Ramos (cell line): Measurements from ENCODE around the gene NIBAN1.
"Not testable (repeated sequence)": the region's sequence is repeated elsewhere in the genome, so short reads cannot be mapped to it uniquely, and the experiment has no call there.

Experiments
- in situ Hi-C: fragments of 300-500 bp; cut with MboI; formaldehyde crosslinking; loops from one replicate; pipeline ENCODE4 v1.14.3; 2022; ENCODE audit warnings: low sequenced_read_pairs; ENCODE audit not compliant: unreplicated experiment

NIBAN1 gene

DNA sequence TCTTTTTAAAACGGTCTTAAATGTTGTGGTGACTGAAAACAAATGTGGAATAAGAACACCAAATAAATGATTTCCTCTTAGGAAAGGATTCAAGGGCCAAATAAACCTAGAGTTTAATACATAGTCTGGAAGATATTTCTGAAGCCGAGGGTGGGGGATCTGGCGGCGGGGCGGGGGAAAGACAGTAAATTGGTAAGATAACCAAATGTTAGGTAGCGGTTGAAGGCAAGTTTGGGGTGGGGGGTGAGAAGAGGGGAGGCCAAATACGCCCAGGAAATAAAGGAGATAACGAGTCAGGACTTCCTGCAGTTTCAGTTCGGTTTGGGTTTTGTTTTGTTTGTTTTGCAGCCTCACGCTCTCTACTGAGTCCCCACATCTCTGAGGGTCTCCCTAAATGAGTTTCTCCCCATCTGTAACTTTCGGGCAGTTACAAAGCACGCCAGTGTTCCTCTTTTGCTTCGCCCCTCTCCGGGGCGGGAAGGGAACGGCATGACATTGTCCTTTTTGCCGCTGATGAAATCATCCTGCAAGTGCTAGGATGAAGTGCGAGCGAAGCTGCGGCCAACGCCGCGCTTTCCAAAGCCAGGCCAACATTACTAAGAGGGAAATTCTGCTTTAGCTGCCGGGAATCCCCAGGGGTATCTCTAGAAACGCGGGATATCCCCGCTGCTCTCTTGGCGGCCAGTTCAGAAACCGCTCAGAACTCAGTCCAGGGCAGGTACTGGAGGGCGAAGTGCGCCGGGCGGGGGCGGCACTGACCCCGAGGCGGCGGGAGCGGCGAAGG, 844 bp downstream of the NIBAN1 start:
- in situ Hi-C loops, result no loop called here

DNA sequence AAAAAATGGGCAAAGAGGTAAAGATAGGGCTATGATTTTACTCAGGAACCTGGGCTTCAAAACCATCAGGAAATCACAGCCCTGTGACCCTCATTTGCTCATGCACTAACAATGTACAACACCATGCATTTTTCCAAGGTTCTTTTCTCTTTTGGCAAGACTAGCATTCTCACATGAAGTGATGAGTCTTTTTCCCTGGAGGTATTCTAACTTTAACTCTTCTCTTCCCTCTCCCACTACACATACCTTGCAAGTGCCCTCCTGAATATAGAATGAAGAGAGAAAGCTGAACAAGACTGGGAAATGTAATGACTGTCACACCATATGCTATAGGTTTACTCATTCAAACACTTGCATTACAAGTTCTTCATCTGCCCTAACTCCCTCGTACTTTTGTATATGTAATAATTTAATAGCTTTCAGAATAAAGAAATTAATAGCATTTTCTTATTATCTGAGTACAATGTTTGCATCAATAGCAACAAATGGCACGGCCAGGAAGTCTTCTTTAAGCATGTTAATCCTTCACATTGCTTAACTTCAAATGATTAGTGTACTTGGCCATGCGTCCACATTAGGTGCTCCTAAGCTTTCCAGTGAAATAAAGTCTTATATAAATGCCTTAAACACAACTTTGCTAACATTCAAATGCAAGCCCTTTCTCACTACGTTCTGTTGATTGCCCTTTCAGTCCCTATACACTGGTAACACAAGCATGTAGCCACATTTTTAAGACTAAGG, 1.8 kb downstream of the NIBAN1 start:
- in situ Hi-C loops, result no loop called here

DNA sequence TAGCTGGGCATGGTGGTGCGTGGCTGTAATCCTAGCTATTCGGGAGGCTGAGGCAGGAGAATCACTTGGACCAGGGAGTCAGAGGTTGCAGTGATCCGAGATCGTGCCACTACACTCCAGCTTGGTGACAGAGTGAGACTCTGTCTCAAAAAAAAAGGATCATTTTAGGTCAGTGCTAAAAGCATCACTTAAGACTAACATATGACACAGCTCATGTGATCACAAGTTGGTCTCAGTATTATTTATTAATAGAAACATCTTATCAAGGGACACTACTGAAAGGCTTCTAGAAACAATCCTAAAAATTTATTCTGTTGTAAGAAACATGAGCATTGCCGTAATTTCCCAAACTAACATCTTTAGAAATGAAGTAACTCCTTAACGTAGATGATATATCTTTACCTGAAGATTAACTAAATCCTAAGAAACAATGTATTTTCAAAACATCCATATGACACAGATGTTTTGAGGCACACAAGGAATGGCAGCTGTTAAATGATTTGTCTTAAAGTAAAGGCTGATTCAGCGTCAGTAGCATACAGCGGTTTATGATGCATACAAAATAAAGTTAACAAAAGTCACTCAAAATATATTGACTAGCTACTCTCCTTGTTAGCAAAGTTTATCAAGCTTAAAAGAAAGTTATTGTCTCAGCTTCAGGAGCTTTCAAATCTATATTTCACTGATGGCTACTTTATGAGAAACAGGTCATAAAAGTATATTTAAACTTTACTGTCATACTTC, 2.6 kb downstream of the NIBAN1 start:
- in situ Hi-C loops, result no loop called here

DNA sequence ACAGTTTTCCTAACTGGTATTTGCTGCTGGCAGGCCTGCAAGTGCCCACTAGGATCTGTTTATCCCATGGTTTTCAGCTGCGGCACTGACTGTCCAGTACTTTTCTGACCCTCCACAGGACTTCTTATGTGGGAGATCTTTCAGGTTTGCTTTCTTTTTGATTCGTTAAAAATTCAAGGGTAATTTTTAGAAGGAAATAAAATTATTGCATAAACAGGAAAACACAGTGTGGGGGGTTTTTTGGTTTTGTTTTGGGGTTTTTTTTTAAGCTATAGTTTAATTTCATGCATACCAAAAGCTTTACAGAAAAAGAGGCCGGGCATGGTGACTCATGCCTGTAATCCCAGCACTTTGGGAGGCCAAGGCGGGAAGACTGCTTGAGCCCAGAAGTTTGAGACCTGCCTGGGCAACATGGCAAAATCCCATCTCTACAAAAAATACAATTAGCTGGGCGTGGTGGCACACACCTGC, 3.6 kb downstream of the NIBAN1 start:
- in situ Hi-C loops, result no loop called here

DNA sequence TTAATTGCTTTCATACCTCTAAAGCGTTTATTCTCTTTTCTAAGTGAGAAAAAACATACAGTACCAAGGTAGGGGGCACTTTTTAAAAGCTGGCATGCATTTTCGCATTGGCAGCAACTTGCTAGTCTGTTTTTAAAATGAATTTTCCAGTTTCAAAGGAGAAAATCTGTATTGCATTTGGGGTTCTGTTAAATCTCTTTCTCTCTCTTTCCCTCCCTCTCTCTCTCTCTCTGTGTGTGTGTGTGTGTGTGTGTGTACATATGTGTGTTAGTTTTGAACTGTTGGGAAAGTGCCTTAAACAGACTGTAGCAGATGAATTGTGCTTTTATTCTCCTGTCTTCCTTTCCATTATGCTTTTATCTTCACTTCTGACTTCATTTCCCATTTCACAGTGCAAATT, 7.3 kb downstream of the NIBAN1 start:
- in situ Hi-C loops, result no loop called here

DNA sequence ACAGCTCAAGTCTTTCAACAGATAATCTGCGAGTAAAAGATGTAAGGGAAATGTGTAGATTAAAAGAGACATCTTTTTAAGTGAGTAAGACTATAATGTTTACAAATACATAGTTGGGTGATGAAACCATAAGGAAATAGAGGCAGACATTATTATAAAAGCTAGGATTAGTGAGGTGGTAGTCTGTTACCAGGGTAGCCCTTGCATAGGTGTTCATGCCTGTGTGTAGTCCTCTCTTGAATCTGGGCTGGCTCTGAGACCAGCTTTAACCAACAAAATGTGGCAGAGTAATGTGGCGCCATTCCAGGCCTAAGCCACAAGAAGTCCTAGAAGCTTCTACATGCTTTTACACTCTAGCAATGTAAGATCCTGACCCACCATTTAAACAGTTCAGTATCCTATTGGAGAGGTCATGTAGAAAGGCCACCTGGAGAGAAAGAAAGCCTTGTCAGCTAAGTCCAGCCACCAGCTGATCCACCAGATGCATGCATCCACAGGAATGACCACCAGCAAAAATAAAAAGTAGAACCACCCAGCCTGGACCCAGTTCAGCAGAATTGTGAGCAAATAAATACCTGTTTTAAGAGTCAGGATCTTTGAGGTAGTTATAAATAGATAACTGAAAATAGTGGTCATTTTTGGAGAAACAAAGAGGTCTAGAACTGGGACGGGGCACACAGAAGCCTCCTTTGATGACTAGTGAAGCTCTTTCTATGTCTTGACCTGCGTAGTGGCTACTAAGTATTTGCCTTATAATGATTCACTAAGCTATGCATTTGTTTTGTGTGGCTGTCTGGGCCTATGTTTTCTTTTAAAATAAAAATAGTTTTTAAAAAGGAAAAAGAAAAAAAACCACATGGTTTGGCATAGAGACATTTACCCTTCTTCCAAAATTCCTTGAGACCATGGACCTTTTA, 8.1 kb downstream of the NIBAN1 start:
- in situ Hi-C loops, result no loop called here

DNA sequence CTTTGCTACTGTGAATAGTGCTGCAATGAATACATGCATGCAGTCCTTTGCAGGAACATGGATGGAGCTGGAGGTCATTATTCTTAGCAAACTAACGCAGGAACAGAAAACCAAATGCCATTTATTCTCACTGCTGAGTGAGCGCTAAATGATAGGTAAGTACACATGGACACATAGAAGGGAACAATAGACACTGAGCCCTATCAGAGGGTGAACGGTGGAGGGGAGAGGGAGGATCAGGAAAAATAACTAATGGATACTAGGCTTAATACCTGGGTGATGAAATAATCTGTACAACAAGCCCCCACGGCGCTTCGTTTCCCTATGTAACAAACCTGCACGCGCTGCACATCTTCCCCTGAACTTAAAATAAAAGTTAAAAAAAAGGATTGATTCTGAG, 8.9 kb downstream of the NIBAN1 start:
- in situ Hi-C loops, result no loop called here

DNA sequence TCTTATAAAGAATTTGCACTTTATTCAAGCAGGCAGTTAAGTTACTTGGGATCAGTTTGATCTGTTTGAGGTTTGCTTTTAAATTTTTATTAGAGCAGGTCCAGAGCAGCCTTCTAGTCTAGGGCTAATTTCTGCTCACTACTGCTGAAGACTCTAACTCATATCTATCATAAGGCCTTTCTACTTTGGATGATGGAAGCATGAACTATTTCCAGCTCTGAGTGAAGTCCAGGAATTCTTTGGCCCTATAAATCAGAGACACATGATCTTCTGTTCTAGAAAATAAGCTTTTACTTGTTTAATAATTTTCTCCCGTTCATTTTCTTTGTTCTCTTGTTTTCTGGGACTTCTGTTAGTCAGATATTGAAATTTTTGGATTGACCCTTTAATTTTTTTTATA, 14.7 kb downstream of the NIBAN1 start:
- in situ Hi-C loops, result no loop called here

DNA sequence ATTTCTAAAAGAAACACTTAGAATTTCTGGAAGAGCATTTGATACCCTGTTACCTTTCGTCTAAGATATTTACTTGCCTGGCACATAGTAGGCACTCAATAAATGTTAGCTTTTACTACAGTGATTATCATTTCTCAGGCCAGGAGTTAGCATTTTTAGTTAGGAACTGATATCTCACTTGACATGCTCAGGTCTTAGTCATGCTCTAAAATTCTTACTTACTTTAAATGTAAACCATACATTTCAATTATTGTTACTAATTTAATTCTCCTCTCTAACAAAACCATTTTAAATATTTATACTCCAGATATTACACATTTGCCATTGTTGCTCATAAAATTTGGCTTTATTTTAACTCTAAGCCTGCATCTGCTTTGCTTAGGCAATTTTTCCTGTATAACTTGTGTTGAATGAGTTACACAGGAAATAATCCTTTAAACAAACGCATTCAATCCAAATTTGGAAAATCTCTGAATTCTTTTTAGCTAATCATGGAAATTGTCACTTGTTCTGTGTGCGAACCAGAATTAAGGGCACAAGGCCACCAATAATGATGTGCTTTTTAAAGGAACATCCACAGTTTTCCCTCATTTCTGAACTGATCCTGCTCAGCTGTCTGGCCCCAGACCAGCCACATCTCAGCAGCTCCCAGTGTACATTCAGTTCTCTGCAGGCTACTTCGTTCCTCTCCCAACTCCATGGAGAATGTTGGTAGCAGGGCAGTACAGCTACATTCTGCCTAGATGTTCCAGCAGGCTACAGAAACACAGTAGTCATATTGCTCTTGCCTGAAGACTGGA, 15.6 kb downstream of the NIBAN1 start:
- in situ Hi-C loops, result no loop called here

DNA sequence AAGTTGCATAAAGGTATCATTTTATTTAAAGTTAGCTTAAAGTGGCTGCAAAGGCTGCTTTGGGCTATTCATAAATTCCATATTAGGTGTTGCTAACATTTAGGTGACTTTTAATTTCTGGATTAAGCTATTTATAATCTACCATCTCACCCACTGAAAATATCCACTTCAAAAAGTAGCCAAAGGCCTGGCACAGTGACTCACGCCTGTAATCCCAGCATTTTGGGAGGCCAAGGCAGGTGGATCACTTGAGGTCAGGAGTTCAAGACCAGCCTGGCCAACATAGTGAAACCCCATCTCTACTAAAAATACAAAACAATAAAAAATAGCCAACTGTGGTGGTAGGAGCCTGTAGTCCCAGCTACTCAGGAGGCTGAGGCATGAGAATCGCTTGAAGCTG, 16.4 kb downstream of the NIBAN1 start:
- in situ Hi-C loops, result not testable (repeated sequence)

DNA sequence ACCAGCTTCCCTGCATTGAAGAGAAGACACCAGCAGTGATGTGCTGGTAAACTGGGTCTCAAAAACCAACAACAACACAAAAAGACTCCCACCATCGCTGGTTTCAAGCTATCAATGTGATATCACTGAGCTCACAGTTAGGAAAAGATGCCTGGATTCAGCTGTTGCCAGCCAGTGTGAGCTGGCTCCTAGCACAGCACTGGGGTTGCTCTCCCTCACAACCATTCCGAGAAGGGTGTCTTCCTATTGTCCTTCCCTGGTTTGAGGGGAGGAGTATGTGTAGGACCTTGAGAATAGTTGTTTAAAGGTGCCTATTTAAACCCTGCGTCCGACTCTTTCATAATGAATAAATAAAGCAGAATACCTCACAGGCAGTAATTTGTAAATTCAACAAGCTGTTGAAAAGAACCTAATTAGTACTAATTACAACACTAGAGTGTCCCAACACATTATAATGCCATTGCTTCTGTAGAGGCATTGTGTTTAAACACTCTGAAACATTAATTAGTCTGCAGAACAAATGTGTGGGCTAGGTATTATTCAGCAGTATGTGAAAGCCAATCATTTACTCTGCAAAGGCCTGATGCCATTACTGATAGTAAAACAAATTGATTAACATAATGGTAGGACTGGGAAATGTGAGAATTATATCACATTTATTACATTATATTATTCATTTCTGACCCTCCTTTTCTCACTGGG, 17.2 kb downstream of the NIBAN1 start:
- in situ Hi-C loops, result no loop called here

DNA sequence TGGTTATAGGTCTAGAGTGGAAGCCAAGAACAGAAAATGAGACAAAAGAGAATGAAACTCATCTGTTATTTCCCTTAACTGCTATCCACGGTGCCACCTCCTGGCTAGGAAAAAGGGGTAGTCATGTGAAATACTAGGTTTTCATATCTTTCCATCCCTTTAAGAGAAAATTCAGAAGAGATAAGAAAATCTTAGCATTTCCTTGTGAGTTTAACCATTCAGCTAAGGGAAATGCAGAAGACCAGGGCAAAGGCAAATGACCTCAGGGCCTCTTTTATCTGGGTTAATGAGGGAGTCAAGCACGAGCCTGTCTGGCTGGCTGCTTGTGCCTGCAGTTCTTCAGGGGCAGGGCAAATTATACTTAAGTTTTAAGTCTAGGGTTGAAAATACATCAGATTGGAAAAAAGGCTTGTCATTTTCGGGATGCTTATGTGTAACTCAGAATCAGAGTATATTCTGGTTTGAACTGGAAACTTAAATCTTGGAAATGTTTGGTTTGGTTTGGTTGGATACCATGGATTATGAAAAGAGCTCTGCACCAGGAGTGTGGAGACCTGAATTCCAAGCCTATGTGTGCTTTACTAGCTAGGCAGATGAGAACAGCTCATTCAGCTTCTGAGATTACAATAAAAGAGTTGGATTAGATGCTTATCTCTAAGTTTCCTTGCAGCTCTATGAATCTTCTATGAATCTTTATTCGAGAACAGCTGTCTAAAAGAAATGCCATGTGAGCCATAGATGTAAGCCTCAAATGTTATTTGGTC, 19.9 kb downstream of the NIBAN1 start:
- in situ Hi-C loops, result no loop called here

DNA sequence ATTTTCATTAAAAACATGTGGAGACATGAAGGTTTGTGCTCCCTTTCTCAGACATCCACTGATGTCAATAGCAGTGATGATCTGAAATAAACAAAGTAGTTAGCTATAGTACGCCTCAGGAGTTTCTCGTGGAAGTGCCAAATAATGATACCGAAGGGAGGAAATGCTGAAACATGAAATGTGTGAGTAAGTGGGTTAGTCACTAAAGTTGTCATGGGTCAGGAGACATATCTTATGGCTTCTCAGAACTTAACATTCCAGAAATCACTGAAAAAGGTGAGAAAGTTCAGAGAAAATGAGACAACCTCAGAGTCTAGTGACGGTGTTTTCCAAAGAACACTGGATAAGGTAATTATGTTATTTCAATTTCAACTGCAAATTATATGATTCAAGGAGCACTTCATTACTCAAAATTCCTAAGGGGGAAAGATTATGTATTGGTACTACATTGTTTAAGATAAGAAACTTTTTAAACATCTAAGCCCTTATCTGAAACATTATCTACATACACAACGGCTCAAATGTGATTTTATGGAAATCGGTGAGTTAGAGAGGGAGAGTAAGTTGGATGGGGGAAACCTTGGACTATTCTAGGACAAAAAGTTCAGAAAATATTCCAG, 20.6 kb downstream of the NIBAN1 start:
- in situ Hi-C loops, result no loop called here

DNA sequence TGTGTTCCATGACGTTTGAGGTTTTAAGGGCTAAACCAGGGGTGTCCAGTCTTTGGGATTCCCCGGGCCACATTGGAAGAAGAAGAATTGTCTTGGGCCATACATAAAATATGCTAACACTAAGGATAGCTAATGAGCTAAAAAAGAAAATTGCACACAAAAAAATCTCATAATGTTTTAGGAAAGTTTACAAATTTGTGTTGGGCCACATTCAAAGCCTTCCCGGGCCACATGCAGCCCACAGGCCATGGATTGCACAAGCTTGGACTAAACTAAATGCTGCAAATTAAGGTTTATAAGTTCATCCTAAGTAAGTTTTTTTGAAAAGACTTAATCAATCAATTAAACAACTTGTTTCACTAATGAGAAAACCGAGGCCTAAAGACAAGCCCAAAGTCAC, 21.9 kb downstream of the NIBAN1 start:
- in situ Hi-C loops, result no loop called here

DNA sequence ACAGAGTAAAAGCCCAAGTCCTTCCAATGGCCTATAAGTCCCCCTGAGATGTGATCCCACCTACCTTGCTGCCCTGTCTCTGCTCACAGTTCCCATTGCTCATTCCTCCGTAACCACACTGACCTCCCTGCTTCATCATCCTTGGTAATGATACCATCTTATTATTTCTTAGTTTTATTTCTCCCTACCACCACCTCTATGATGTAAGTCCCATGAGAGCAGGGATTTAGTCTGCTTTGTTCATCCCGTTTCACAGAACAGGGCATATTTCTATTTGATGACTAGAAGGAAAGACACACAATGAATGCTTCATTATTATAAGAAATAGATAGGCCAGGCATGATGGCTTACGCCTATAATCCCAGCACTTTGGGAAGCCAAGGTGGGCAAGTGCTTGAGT, 22.5 kb downstream of the NIBAN1 start:
- in situ Hi-C loops, result no loop called here

DNA sequence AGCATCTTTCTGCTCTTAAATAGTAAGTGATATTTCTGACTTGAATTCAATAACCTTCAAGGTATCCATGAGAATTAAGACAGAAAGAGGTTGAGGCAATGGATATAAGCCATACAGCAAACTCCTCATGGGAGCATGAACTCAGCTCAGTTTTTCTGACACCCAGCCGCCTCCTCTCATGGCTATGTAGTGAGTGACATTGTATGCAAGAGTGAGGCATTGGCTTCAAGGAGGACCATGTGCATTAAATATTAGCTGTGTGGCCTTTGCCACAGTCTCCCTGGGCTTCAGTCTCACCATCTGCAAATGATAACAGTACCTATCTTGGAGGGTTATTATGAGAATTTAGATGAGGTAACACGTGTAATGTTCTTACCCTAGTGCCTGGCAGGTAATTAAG, 23.4 kb downstream of the NIBAN1 start:
- in situ Hi-C loops, result no loop called here

DNA sequence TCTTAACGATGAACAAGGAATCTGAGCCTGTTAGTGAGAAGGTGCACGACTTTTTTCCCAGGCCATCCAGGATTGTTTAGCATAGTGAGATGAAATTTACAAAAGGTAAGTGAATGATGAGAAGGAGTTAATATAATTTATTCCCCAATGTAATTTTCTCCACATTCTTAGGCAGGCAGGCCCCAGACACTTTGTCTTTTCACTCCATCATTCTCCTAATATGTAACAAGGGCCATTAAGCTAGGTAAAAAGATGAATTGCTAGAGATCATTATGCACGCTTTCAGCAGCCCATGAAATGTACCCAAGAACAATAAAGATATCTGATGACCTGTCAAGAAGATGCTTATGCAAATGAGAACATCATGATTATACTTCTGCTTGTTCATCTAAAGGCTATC, 24.1 kb downstream of the NIBAN1 start:
- in situ Hi-C loops, result no loop called here
